NK-92 (cell line): ENCODE results near the gene EML3.
"Not testable (repeated sequence)": the region's sequence is repeated elsewhere in the genome, so short reads cannot be mapped to it uniquely, and the experiment has no call there.

ENCODE experiments used
- DNase-seq: peaks from one replicate; lab custom pipeline; 2025; ENCODE audit not compliant: unreplicated experiment; lab: John Stamatoyannopoulos, UW

EML3 gene, protein sequence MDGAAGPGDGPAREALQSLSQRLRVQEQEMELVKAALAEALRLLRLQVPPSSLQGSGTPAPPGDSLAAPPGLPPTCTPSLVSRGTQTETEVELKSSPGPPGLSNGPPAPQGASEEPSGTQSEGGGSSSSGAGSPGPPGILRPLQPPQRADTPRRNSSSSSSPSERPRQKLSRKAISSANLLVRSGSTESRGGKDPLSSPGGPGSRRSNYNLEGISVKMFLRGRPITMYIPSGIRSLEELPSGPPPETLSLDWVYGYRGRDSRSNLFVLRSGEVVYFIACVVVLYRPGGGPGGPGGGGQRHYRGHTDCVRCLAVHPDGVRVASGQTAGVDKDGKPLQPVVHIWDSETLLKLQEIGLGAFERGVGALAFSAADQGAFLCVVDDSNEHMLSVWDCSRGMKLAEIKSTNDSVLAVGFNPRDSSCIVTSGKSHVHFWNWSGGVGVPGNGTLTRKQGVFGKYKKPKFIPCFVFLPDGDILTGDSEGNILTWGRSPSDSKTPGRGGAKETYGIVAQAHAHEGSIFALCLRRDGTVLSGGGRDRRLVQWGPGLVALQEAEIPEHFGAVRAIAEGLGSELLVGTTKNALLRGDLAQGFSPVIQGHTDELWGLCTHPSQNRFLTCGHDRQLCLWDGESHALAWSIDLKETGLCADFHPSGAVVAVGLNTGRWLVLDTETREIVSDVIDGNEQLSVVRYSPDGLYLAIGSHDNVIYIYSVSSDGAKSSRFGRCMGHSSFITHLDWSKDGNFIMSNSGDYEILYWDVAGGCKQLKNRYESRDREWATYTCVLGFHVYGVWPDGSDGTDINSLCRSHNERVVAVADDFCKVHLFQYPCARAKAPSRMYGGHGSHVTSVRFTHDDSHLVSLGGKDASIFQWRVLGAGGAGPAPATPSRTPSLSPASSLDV

DNA sequence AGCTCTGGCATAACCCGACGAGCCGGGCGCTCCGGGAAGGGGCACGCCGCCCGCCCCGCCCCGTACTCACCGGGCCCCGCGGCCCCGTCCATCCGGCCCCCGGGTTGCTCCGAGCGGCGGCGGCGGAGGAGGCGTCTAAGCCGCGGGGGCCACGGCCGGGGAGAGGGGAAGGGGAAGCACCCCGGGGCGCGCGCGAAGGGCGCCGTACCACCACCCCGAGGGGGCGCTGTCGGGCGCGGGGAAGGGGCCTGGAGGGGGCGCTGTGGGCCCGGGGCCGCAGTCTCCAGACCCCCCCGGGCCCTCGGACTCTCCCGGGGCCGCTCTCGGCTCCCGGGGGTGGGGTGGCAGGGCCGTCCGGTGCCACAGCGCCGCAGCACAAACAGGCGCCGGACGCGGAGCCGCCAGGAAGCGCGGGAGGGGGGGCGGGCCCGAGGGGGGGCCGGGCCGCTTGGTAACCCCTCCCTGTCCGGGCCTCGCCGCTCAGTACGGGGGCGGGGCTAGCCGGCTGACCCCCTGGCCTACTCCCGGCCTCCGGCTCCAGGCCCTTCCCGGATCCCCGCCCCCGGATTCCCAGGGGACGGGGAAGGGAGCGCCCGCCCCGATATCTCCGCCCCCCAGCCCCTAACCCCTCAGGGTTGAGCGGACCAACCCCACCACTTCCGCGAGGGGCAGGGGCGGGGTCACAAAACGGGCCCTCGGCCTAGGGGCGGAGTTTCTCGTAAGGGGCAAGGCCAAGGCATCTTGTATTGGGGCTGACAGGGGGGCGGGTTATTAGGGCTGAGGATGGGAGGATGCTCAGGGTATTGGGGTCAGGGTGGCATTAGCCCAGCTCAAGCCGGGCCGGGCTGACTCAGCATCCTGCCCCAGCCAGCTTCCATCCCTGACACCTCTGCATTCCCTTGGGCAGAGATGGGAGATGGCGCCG, at the start of gene EML3, which contains the start of gene ROM1:
Gene EML3, minus strand, starts transcription at position 410 of the 925 bp plus-strand sequence. Its CDS starts 318 bp downstream, at position 92.
Gene ROM1, plus strand, starts transcription at position 892 of the 925 bp plus-strand sequence. Its CDS starts 25 bp downstream, at position 917.
- DNase-seq = peak; percentile 29

- DNase-seq = no peak
Measured at GRCh38 chr11:62656796-62657429, 44.3 kb upstream of the EML3 start.

DNA sequence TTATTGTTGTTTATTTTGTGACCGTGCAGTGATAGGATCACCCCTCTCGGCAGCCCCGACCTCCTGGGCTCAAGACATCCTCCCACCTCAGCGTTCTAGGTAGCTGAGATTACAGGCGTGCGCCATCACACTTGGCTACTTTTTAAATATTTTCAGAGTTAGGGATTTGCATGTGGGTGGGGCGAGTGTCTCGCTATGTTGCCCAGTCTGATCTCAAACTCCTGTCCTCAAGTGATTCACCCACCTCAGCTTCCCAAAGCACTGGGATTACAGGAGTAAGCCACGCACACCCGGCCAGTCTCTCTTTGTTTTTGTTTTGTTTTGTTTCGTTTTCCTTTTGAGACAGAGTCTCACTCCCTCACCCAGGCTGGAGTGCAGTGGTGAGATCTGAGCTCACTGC, 41.7 kb upstream of the EML3 start:
- DNase-seq = no peak

GRCh38 chr11:62652161-62653006, 39.8 kb upstream of the EML3 start:
- no peak for DNase-seq

- DNase-seq = not testable (repeated sequence)
Measured at GRCh38 chr11:62650283-62650682, 37.7 kb upstream of the EML3 start.

DNA sequence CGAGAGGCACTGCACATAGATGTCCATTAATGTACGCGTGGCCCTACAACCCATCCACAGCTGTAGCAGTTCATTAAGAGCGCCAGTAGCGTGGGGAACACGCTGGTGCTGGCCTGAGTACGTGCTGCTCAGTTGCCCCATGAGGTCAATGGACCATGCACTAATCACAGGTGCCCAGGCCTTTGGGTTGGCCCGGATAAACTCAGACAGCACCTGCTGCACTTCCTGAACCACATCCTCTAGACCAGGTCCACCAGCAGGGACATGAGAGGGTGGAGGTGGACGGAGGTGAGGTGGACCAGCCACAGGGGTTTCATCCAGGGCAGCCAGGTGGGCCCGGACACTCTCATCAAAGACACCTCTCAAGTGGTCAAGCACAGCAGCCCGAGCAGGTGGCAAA, 36.9 kb upstream of the EML3 start:
- DNase-seq = no peak

DNA sequence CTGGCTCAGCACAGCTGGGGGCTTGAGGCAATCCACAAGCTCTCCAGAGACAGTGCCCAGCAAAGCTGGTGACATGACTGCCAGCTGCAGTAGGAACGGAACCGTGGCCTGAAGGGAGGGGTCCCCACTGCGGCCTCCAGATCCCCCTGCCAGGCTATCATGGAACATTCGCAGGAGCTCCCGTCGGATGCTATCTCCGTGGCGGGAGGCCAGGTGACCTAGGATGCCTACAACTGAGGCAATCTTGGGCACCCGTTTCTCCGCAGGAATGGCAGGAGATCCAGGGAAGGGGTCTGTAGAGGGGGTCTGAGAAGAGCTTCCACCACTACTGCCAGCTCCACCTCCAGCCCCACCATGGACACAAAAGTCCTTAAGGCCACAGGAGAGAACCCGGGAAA, 36.4 kb upstream of the EML3 start:
- DNase-seq = no peak

DNA sequence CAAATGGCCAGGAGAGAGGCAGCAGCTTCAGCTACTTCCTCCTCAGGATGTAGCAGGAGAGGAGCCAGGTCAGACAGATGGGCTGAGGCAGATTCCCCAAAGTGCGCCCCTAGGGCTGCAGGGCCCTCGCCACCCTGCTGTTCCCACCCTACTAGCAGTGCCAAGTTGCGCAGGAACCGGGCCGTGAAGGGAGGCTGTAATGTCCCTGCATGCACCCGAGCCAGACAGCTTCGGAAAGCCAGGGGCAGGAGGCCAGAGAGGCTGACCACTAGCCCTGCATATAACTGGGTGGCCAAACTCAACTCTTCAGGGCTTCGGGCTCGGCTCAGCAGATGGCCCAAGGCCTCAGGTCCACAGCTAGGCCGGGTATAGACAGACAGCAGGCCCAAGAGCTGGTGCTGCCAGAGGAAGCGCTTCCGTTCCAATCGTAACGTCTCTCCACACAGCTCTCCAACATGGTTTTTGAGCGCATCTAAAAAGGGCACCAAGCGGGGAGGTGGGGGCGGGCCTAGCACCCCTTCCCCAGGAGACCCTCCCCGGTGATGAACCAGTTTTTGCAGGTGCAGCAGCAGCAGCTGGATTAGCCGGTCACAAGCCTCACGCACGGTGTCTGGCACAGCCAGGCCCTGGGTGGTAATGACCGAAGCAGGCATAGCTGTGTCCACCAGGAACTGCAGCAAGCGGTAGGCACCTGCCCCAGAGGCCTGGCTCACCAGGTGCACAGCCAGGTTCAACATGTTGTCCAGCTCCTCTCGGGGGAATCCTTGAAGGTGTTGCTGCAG, 35.8 kb upstream of the EML3 start:
- DNase-seq = no peak

DNA sequence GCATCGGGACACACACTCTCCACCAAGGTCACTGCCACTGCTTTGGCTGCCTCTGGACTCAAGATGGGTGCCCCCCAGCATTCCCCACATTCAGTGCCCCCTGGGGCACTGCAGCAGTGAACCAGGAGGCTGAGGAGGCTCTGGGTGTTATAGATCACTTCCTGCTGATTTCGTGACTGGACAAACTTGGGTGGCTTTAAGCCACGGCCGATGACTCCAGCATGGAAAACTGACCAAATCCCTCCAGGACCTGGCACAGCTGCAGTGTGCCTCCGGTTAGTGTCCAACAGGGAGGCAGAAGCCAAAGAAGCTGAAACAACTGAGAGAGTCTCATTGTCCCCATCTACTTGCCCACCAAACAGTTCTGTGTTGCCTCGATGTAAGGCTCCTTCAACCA, 35.0 kb upstream of the EML3 start:
- no peak for DNase-seq

DNA sequence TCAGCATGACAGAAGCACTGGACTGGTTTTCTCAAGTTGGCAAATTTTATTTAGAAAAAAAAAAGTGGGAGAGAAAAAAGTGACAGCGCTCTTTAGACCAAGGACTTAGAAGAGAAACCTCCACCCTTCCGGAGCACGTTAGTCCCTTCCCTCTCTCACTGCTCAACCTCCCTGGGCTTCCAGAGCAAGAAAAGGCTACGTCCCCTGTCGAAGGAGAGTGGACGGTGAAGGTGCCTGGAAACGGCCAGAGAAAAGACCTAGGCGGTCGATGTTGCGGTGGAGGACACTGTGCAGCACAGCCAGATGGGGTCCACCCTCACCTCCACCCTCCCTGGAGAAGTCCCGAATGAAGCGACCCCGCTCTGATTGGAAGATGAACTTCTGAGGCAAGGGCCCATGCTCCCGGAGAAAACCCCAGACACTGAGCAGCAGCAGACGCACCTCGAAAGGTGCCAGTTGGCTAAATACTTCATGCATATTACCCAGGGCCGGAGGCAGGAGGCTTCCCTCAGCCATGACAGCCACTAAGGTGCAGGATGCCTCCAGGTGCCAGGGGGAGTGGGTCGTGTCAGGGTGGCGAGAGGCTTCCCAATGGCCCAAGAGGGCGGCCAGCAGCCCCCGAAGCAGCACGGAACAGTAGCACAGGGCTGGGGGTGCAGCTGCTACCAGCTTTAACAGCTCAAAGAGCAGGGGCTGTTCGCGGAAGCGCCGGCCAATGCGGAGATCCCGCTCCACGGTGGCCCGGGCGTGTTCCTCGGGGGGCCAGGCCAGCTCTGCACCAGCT, 34.4 kb upstream of the EML3 start:
- no peak for DNase-seq

DNA sequence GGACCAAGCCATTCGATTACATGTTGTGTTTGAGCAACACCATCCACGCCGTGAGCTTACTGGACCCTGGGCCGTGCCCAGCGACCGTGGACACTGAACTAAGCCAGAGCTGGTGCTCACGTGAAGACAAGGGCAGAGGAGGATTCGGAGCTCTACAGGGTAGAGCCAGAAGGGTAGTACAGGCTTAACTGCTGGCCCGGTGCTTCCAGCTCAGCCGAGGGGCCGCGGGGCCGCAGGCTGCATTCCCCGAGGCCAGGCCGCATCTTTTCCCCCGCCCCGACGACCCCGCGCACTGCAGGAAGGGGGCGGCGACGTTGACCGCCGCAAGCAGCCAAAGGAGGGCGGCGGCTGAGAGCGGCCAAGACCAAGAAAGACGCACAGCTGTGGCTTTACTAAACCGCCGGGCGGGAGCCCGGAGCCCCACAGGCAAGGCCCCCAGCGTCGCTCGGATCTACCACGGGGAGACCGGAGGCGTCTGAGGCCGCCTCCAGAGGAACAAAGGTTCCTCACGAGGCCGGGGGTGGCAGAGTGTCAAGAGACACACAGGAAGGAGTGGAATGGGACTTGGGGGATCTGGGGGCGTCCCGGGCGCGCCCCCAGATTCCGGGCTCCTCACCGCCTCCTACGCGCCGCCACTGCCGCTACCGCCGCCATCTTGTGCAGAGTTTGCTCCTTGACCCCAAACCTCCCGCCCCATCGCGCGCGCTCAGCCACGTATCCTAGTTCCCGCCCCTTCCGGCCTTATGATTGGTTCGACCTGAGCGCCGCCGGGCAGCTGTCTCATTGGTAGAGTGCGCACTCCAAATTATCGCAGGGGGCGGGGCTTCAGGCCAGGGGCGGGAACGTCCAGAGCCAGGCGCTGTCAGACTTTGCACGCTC, 33.6 kb upstream of the EML3 start, which contains the start of gene GANAB:
Gene GANAB, minus strand, starts transcription at position 668 of the 879 bp plus-strand sequence. Its CDS starts 14 bp downstream, at position 654.
- DNase-seq = peak; percentile 88

DNA sequence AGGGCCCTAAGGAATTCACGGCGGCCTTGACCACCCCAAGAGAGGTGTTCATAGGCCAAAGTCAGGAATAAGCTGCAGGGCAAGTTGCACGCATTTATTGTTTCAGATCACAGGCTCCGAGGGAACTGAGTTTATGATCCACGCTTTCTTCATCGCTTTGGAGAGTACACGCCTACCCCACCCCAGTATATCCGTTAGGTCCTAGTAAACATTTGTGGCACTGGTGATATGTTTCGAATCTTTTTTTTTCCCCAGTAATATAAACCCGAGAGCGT, 33.0 kb upstream of the EML3 start:
- no peak for DNase-seq

DNA sequence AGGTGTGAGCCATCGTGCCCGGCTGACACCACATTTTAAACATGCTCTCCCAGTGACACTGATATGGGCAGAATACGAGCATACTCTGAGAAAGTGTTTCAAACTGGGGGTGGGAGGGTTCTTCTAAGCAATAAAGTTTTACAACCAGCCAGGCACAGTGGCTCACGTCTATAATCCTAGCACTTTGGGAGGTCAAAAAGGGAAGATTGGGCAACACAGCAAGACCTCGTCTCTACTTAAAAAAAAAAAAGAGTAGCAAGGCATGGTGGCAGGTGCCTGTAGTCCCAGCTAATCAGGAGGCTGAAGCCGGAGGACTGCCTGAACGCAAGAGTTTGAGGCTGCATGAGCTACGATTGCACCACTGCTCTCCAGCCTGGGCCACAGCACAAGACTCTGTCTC, 31.6 kb upstream of the EML3 start:
- DNase-seq = no peak

- DNase-seq = no peak
Measured at GRCh38 chr11:62632492-62632891, 19.9 kb upstream of the EML3 start.

- no peak for DNase-seq
Measured at GRCh38 chr11:62627713-62628112, 15.1 kb upstream of the EML3 start.

DNA sequence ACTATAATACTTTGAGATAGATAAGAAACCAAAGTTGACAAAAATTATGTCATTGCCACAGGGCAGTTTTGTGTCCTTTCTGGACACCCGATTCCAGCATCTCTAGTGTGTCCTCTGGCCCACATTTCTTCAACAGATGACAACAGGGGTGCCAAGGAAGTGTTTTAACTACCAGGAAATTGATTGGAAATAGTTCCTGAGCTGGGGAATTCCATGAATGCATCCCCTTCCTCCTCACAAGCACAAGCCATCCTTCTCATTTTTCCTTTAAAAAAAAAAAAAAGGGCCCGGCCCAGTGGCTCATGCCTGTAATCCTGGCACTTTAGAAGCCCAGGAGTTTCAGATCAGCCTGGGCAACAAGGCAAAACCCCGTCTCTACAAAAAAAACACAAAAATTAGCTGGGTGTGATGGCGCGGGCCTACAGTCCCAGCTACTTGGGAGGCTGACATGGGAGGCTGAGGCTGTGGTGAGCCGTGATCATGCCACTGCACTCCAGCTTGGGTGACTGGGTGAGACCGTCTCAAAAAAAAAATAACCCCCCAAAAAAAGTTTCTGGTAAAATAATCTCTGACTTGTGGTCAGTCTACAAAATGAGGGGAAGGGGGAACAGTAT, 10.0 kb upstream of the EML3 start:
- no peak for DNase-seq
